Measurements from ENCODE around the gene NCOA5.

Gene NCOA5

DNA sequence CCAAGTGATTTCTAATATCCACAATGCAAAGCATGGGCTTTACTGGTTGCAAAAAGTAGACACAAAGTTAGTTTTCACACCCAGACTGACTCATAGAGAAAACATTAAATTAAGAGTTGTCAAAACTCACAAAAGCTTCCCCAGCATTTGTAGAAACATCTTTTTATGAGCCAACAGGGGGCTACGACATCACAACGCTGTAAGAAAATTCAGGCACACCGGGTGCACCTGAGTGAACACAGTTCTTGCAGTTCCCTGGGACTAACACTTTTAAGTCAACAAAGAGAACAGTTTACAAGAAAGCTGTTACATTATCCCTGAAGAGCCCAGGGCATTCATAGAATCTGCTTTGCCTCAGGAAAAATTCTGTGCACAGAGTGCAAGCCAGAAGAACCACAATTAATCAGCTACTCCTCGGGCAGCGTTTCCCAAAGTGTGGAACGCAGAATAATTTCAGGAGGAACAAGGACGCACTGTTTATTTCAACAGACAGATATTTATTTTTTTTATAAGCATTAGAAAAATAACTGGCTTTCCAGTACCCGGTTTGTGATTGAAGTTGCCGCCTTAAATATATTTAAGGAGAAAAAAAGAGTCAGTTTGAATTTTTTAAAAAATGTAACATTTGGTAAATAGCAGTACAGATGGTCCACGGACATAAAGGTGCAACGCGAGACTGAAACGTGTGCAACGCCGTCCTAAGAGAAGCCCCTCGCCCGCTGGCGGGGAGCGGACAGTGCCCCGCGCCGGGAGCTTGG lies 1.2 kb downstream of the NCOA5 start:
- DNase-seq: no peak

DNA sequence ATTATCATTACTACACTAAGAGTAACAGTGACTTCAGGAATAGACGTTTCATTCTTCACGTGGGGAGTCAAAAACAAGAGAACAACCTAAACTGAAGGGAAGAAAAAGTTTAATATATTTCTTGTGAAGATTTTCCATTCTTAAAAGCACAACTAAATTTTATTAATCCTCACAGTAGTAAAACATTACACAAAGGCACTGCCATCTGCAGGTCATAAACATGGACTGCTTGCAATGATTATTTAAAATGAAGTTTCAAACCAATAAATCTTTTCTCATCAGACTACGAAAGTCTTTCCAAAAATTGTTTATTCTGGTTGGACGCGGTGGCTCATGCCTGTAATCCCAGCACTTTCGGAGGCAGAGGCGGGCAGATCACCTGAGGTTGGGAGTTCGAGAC lies 2.6 kb downstream of the NCOA5 start:
- DNase-seq: no peak

DNA sequence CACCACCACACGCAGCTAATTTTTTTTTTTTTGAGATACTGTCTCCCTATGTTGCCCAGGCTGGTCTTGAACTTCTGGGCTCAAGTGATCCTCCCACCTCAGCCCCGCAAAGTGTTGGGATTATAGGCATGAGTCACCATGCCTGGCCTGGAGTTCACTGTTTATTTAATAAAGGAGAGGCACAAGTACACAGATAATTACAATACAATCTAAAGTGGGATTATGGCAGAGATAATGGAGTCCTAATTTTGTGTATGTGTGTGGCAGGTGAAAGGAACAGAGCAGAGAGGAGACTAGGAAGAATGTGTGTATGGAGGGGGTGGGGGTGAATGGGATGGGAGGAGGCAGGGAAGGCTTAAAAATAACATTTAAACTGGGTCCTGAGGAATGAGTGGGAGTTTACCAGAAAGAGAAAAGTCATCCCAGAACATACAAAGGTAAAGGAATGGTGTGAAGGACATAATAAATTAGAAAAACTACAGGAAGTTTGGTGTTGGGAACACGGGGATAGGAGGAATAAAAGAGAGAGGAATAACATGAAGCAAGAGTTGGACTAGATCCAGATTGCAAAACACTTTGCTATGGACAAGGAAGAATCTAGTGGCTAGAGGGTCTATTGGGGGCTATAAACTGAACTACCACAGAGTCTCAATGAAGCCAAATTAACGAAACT lies 4.4 kb downstream of the NCOA5 start:
- no peak for DNase-seq

DNA sequence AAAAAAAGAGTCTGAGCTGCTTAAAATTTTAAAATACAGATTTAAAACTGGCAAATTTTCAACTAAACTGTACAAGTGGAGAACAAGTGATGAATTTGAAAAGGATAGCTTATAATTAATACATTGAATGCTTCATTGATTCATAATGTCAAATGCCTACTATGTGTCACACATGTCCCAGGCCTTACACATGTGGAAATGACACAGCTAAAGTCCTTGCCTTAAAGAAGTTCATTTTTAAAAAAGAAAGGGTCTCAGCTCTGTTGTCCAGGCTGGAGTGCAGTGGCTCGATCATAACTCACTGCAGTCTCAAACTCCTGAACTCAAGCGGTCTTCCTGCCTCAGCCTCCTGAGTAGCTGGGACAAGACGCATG lies 5.0 kb downstream of the NCOA5 start:
- no peak for DNase-seq

DNA sequence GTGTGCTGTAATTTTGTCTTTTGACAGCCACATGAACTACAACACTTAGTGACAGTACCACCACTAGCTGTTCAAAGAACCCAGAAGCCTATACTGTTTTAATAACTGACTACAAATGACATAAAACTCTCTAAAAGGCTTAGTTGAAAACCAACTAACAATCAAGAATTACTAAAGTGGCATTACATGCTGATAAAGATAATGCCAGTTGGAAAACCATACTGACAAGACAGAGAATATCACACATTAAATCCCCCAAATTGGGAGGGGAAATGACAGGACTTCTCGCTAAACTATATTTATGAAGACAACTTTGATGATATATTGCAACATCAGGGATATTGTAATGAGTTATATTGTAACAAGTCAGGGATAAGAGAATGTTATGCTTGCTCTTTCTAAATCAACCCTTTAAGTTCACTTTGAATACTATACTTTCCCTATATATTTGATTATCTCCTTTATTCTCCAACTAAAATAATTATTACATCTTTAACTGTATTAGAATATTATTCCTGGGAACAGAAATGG lies 6.2 kb downstream of the NCOA5 start:
- no peak for DNase-seq

DNA sequence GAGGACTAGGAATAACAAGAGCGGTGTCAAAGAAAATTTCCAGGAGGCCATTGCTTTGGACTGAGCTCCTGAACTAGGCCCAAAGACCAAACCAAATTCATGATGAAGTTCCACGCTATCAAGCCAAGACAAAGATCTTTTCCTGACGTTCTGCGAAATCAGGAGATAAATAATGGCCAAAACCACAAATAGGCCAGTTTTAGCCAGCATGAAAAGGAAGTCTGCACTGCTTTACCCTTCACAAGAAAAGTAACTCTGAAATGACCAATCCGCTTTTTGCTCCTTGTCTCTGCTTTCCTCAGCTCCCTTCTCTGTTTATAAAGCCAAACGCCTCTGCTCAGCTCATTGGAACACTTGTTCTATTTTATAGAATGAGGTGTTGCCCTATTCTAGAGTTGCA lies 6.7 kb downstream of the NCOA5 start:
- DNase-seq: no peak

DNA sequence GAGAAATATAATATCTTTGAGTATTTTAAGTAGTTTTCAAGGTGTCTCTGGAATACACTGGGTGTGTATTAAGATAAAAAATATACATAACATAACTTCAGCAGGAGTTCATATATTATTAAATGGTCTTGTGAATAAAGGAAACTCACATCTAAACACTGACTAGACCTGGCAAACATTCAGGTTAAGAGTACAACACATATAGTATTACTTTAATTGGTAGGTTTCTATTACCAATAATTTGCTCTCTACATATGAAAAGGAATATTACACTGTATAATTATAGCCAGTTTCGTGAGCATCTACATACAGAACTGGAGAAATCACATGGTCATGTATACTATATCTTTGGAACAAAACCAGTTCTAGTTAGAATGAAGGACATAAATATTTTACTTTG lies 8.7 kb downstream of the NCOA5 start:
- no peak for DNase-seq

DNA sequence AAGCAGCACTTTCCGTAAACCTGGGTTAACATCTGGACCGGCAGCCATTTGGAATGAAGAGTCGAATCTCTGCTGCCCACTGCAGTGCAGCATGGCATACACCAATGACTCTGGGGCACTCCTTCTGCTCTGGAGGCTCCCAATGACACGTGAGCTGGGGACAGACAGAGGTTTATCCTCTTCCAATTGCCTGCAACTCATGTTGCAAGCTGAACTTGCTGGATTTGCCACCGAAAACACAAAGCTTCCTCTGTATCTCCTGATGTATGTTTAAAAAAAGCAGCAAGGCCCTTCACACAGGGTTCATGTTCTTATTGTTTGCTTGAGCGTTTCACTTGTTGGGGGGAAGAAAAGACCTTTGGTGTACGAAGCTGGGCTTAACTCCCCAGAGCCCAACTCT lies 10.8 kb downstream of the NCOA5 start:
- DNase-seq: no peak

DNA sequence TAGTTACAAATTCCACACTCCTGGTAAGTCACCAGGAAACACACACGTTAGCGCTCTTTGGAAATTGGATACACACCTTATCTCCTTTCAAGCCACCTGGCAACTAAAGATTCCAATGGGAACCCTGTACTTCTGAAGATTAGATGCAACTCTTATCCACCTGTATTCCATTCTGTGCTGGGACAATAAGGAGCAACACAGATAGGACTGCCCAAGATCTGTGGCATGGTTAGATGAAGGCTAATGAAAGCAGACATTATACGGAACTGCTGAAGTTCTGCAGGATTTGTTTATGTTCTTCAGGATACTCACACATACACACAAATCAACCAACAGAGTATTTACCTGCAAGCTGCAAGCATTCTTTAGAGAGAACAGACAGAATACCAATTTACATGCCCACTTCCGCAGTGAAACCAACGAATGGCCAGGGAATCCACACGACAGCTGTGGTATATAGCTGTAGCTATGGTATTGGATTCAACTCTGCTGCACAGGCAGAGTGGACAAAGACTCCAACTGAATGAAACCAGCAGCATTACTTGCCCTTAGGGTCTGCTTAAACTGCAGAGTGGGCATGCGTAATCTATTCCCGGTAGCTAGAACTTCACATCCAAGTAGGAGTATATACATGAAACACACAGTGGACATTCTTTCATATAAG lies 12.0 kb downstream of the NCOA5 start:
- DNase-seq: no peak

DNA sequence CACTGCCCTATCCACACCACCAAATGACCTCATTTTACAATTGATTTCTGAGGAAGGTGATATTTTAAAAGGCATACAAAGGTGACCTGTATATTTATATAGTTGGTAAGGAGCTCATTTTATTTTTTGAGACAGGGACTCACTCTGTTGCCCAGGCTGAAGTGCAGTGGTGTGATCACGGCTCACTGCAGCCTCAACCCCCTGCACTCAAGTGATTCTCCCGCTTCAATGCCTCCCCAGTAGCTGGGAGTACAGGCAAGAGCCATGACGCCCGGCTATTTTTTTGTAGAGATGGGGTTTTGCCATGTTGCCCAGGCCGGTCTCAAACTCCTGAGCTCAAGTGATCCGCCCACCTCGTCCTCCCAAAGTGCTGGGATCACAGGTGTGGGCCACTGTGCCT lies 13.0 kb downstream of the NCOA5 start:
- no peak for DNase-seq

DNA sequence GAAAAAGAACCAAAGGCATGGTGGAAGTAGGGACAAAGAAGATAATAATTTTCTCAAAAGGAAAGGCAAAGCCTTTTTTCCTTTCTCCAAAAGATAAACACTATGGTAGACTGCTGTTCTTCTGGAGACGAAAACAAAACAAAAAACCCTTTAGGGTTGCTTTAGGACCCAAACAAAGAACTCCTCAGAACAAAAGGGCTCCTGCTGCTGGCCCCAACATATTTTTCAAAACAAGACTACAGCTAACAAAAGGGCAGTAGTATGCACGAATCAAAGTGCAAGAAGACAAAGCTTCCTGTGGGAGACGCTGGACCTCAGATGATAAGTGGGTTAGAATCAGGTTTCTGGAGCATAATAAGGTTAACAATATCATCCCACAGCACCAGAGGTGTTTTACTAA lies 15.8 kb downstream of the NCOA5 start:
- DNase-seq: no peak

DNA sequence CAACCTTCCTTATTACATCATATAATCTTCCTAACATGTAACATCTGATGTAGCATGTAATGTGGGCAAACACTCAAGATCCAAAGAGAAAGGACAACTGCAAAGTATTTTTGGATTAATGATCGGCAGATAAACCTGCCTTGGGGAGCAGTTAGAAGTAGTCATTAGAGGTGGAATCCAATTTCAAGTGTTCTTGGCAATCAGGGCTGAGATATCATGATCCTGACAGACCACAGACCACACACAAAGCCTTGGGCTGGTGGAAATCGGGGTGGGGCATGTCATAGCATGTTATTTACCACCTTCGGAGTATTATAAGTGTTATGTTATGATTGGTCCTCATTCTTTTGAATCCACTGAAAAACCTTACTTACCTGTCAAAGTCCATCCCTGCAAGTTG lies 16.3 kb downstream of the NCOA5 start:
- no peak for DNase-seq

DNA sequence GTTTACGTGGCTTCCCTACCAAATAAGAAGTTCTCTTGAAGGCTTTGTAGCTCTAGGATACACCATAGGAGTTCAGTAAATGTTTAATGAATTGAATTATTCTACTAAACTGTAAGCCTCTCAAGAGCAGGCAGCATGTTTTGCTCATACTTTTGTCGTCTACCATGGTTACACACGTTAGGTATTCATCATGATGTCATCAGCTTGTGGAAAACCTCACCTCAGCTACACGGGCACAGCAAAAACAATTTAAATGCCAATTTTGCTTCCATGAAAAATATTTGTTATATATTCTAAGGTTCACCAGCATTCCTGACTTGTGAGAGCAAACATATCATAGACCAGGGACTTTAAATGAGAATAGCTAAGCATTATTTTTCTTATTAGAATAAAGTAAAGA lies 16.7 kb downstream of the NCOA5 start:
- DNase-seq: no peak

DNA sequence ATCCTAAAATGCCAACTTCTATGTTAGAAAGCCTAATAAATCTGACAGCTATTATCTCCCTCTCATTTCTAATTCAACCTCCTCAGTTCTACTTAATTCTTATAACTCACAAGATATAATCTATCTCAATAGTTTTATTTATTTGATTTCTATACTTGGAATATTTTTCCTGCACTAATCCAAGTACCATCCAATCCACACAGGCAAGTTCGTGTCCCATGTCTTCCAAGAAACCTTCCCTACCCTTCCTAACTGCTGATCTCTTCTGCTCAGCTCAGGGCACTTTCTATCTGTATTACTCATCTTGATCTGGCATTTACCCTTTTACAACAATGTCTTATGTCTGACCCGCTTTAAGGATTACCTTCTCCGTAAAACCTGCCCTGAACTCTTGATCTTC lies 18.2 kb downstream of the NCOA5 start:
- no peak for DNase-seq

DNA sequence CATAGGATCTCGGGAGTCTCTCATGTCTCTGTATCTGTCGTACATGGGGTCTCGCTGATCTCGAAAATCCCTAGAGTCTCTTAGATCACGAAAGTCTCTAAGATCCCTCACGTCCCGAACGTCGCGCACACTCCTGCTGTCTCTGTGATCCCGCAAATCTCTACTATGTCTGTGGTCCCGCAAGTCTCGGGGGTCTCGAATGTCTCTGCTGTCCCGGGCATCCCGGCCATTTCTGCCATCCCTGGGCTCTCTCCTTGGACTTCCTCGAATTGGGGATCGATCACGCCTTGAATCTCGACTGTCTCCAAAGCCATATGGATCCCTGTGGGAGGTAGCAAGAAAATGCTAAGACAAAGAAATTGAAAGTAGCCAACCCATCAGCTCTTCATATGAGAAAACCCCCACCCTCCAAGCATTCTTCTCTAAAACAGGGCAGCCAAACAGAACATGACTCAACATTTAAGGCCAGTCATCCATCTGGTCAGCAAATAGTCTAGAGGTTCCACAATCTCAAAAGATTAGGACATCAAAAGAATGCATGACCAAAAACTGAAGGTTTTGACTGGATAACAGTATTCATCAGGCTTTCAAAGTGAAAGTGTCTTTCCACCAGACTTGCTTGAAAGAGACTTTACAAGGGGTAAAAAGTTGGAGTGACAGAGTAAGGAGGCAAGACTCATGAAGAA lies 19.4 kb downstream of the NCOA5 start:
- no peak for DNase-seq

DNA sequence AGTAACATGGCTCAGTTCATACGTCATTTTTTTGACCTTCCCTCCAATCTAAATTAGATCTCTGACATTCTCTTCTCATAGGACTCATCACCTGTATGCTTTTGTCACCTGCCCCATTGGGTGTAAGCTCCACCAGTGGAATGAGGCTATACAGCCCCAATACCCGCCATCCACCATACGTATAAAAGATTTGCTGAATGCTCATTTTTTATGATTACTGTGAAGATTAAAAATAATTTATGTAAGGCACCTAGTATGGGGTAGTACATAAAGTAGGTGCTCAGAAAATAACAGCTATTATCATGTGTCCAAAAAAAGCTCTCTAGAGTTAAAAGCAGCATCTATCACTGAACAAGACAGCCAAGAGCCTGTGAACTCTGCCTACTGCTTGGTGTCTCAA lies 24.1 kb downstream of the NCOA5 start:
- no peak for DNase-seq

DNA sequence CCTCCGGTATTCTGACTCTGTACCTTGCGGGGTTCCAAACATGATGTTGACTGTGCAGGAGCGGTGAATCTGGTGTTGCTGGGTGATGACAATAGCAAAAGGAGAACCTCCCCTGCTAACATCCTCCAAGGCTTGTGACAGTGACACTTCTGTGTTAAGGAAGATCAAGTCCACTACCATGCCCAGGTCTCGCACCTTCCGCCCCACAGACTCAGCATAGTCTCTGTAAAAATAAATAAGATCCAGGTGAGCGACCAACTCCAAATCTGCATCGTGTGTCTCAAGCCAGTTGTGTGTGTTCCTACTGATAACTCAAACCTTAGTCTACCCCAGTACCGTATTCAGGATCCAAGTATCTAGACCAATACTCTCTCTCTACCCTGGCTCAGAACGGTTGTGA lies 24.8 kb downstream of the NCOA5 start:
- no peak for DNase-seq

DNA sequence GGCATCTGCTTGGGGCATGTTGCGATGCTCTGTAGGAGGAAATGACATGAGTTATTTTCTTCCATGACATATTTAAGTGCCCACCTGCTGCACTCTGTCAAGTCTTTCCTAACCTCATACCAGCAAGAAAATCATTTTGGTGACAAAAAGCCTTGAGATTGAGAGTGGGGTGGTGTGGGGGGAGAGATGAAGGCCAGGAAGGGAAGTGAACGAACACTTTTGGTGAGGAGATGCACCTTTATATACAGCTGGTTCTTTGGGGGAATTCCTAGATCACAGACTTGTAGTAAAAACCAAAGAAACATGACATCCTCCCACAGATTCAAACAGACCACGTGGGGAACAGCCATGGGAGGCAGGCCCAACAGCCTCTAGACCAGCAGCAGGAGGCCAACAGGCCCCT lies 26.1 kb downstream of the NCOA5 start:
- DNase-seq: no peak

DNA sequence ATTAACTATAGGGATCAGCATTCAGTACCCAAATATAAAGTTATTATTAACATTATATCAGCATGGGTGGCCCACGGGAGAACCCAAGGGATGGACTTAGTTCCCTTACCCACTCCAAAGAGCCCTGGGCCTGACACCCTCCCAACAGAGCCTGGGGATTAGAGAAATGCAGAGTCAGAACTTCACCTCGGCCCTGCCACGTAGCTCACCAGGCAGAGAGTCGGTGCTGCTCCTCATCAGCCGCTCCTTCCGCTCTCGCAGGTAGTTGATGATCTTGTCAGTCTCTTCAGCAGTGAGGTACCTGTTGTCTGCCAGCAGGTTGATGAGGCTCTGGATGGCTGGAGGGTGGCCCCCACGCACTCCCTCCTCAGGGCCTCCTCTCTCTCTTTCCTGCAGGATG lies 26.6 kb downstream of the NCOA5 start:
- DNase-seq: no peak

DNA sequence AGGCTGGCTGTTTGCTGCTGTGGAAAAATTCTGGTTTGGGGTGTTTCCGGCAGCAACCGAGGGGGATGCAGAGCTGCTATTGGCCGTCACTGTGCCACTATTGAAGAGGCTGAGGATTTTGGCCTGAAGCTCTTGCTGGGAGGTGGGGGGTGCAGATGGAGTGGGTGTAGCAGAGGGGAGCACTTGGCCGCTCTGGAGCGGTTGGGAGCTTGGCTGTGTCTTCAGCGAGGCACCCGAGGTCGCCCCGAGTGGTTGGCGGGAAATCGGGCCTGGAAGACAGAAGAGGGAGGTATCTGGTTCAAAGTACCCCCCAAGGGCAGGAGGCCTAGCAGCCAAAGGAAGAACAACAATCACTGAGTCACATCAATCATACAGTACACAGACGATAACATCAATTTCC lies 27.1 kb downstream of the NCOA5 start:
- DNase-seq: no peak

DNA sequence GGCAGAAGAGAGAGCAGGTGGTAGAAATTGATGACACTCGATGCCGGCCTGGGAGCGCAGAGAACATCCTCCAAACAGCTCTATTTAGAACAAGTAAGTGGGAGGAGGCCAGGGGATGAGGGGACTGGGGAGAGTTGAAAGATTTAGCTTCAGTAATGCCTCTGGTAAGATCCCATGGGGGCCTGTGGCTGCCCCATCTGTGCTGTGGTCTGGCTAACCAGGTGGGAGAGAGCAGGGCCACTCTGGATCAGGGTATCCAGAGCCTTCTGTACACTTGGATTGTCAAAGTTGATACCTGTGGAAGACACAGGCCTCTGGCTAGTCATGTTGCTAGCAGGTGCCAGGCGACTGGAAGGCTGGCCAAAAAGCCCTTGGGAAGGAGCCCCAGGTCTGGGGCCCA lies 27.6 kb downstream of the NCOA5 start:
- DNase-seq: no peak

DNA sequence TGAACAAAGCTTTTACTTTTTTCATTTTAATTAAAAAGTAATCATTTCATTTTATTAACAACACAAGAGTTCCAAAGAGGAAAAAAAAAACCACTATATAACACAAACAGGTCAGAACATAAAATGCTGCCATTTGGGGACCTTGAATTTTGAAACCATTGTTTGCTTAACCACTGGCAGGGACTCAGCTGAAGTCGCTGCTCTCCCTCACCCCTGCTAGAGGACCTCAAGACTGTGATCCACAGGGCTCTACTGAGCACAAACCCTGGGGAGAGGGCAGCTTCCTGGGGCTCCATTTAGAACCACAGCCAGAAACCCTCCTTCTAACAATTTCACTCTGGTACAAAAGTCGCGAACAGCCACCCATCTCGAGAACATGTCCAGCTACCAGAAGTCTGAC lies 28.8 kb downstream of the NCOA5 start:
- no peak for DNase-seq

DNA sequence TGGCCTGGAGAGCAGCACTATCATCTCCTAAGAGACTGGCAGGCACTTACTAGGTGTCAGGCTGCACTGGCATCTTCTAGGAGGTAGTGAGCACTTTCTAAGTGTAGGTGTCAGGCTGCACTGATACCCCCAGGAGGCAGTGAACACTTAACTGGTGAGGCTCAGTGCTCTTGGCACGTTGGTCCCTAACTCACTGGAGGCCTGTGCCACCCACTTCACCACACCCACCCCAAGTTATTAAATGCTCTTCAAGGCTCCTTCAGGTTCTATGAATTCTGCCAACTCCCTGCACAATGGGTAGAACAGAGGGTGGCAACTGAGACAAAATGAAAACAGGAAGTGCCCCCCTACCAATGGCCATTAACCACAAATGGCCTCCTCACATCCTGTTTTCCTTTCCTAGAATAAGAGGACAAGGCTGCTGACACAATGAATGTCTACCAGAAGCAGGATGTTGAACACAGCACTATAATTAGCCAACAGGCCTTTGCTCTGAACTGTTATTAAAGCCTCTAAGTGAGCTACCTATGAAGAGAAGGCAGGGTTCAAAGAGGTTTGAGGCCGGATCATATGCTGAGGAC lies 29.4 kb downstream of the NCOA5 start:
- no peak for DNase-seq
